ENCODE data around the gene EPHX1. TPM values are rescaled to one million over a fixed set of nuclear protein-coding genes. Genes with fewer than 3 reads are reported as not detected.
"Not testable (repeated sequence)": the region's sequence is repeated elsewhere in the genome, so short reads cannot be mapped to it uniquely, and the experiment has no call there.

The EPHX1 gene
- total and polyA plus RNA-seq, 10 of the 15 experiments (the other 5 are each of a cell fraction or from before 2014, with no cell fraction given): 0.33 to 2.9 (median 0.78) TPM; not detected in 2

GRCh38 chr1:225794954-225795353, 15.0 kb upstream of the EPHX1 start:
- Histone ChIP-seq H3K4me2 (ENCODE audit: control insufficient read depth, insufficient read depth) (no peak overlapping the region), H3K9me3 (replicated peaks; ENCODE audit: control insufficient read depth, insufficient read depth, low read length) (peaks cover 5% of the 10 kb centered on the region; the same call in 2 of the 3 replicates), H3K27me3 (replicated peaks in 1 of 2; ENCODE audit: control insufficient read depth in 2 of 2, insufficient read depth in 2 of 2, low read length in 1 of 2) (no peaks in the 10 kb centered on the region), H2AFZ (ENCODE audit: control insufficient read depth, low read depth, low read length) (no peak overlapping the region), H4K20me1 (ENCODE audit: control insufficient read depth, insufficient read depth) (no peaks in the 10 kb centered on the region), H3K79me2 (ENCODE audit: control insufficient read depth, insufficient read depth, low read length) (no peaks in the 10 kb centered on the region), H3K36me3 (ENCODE audit: control insufficient read depth in 2 of 2, insufficient read depth in 2 of 2, low read length in 1 of 2) (peaks cover 4 to 6% of the 10 kb centered on the region in 2 experiments), H3K9ac (ENCODE audit: control insufficient read depth, insufficient read depth, low read length) (no peak overlapping the region), H3K27ac (ENCODE audit: control insufficient read depth, insufficient read depth) (no peak overlapping the region), H3K4me3 (no peak overlapping the region), H3K4me1 (ENCODE audit: control insufficient read depth, insufficient read depth, low read length) (no peaks in the 10 kb centered on the region)
- no TSS peak for BruUV-seq (replicated peaks)
- intact Hi-C loops (cut with micrococcal nuclease; ENCODE audit: unreplicated experiment) (no loop called here), in situ Hi-C loops (cut with MboI) (no loop called here)
- RAD21 ChIA-PET (ENCODE audit: unreplicated experiment): no interaction called here
- DNase-seq (ENCODE audit: low read depth, low spot score) (no peak), ATAC-seq (no peak), FAIRE-seq (no peak)
- 98% methylated on average over 4 of the region's 4 CpGs for WGBS (ENCODE audit: insufficient coverage, insufficient replicate concordance, low lambda C conversion rate, missing lambda C conversion rate)
- SMC1A ChIA-PET (ENCODE audit: uncharacterized antibody, unreplicated experiment): no interaction called here
- CTCF ChIA-PET: no interaction called here
- POLR2A ChIA-PET: no interaction called here
- TF ChIP-seq RAD51 (IDR thresholded peaks at IDR 0.05): no peak
- TF ChIP-seq ZBTB33 (IDR thresholded peaks at IDR 0.05): no peak
- TF ChIP-seq RAD21 (IDR thresholded peaks at IDR 0.05; ENCODE audit: insufficient read depth, low read depth, low read length): no peak
- no peak for TF ChIP-seq POU2F2 (IDR thresholded peaks at IDR 0.05; ENCODE audit: borderline replicate concordance, low read depth, low read length)

GRCh38 chr1:225796097-225796496, 13.8 kb upstream of the EPHX1 start:
- in situ Hi-C loops (cut with MboI); H3K27ac ChIP-seq (ENCODE audit: control insufficient read depth, insufficient read depth); POLR2A ChIA-PET; SMC1A ChIA-PET (ENCODE audit: uncharacterized antibody, unreplicated experiment); ATAC-seq; H3K4me1 ChIP-seq (ENCODE audit: control insufficient read depth, insufficient read depth, low read length); H3K27me3 ChIP-seq (replicated peaks in 1 of 2; ENCODE audit: control insufficient read depth in 2 of 2, insufficient read depth in 2 of 2, low read length in 1 of 2); FAIRE-seq; H3K79me2 ChIP-seq (ENCODE audit: control insufficient read depth, insufficient read depth, low read length); DNase-seq (ENCODE audit: low read depth, low spot score); H3K9me3 ChIP-seq (replicated peaks; ENCODE audit: control insufficient read depth, insufficient read depth, low read length); H4K20me1 ChIP-seq (ENCODE audit: control insufficient read depth, insufficient read depth); RAD21 ChIA-PET (ENCODE audit: unreplicated experiment); H3K4me2 ChIP-seq (ENCODE audit: control insufficient read depth, insufficient read depth); BruUV-seq (replicated peaks); intact Hi-C loops (cut with micrococcal nuclease; ENCODE audit: unreplicated experiment); H3K36me3 ChIP-seq (ENCODE audit: control insufficient read depth in 2 of 2, insufficient read depth in 2 of 2, low read length in 1 of 2); H3K4me3 ChIP-seq; H2AFZ ChIP-seq (ENCODE audit: control insufficient read depth, low read depth, low read length); H3K9ac ChIP-seq (ENCODE audit: control insufficient read depth, insufficient read depth, low read length): not testable (repeated sequence)
- CTCF ChIA-PET: interaction anchor here (1.1 kb wide), 1 partner anchor 19 kb away, joined by 5 read pairs; the partner anchor contains the start of gene SRP9
- over 99% methylated on average over 17 of the region's 18 CpGs for WGBS (ENCODE audit: insufficient coverage, insufficient replicate concordance, low lambda C conversion rate, missing lambda C conversion rate)

- ATAC-seq; H3K79me2 ChIP-seq (ENCODE audit: control insufficient read depth, insufficient read depth, low read length); H3K36me3 ChIP-seq (ENCODE audit: control insufficient read depth in 2 of 2, insufficient read depth in 2 of 2, low read length in 1 of 2); FAIRE-seq; intact Hi-C loops (cut with micrococcal nuclease; ENCODE audit: unreplicated experiment); H3K4me2 ChIP-seq (ENCODE audit: control insufficient read depth, insufficient read depth); SMC1A ChIA-PET (ENCODE audit: uncharacterized antibody, unreplicated experiment); H4K20me1 ChIP-seq (ENCODE audit: control insufficient read depth, insufficient read depth); H2AFZ ChIP-seq (ENCODE audit: control insufficient read depth, low read depth, low read length); DNase-seq (ENCODE audit: low read depth, low spot score); H3K9me3 ChIP-seq (replicated peaks; ENCODE audit: control insufficient read depth, insufficient read depth, low read length); H3K4me1 ChIP-seq (ENCODE audit: control insufficient read depth, insufficient read depth, low read length); H3K27me3 ChIP-seq (replicated peaks in 1 of 2; ENCODE audit: control insufficient read depth in 2 of 2, insufficient read depth in 2 of 2, low read length in 1 of 2); H3K27ac ChIP-seq (ENCODE audit: control insufficient read depth, insufficient read depth); H3K9ac ChIP-seq (ENCODE audit: control insufficient read depth, insufficient read depth, low read length); in situ Hi-C loops (cut with MboI); BruUV-seq (replicated peaks); H3K4me3 ChIP-seq; POLR2A ChIA-PET: not testable (repeated sequence)
- WGBS (ENCODE audit: insufficient coverage, insufficient replicate concordance, low lambda C conversion rate, missing lambda C conversion rate): 87% methylated on average over 7 of the region's 7 CpGs
- RAD21 ChIA-PET (ENCODE audit: unreplicated experiment): interaction anchor here (1.3 kb wide), 1 partner anchor 23 kb away, joined by 3 read pairs; no protein-coding TSS in a partner anchor
- CTCF ChIA-PET: interaction anchor here (0.9 kb wide), 1 partner anchor 31 kb away, joined by 3 read pairs; no protein-coding TSS in a partner anchor
Measured at GRCh38 chr1:225801146-225801545, 8.8 kb upstream of the EPHX1 start.
